GM21423 (cell line): Measurements from ENCODE around the gene TACC2.

ENCODE experiments used
- ATAC-seq: cut with Tn5 transposase; IDR thresholded peaks from one replicate; pipeline ENCODE4 v1.9.1; 2021; ENCODE audit warnings: mild to moderate bottlenecking, moderate library complexity; ENCODE audit not compliant: unreplicated experiment

TACC2 gene

GRCh38 chr10:122029499-122030199, 40.7 kb downstream of the TACC2 start:
- no peak for ATAC-seq

DNA sequence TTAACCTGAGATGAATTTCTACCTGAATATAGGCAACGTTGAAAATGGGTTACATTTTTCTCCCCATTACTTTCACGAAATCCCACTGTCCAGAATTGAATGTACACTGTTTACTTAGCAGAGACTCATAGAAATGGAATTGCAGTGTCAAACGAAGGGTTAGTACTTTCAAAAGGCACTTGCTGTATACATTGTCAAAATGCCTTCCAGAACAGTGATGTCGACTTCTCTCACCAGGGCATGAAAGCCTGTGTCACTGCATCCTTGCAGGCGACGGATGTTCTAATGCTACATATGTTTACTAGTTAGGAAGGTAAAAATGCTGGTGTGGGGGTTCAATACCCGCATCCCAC, 41.2 kb downstream of the TACC2 start:
- no peak for ATAC-seq

DNA sequence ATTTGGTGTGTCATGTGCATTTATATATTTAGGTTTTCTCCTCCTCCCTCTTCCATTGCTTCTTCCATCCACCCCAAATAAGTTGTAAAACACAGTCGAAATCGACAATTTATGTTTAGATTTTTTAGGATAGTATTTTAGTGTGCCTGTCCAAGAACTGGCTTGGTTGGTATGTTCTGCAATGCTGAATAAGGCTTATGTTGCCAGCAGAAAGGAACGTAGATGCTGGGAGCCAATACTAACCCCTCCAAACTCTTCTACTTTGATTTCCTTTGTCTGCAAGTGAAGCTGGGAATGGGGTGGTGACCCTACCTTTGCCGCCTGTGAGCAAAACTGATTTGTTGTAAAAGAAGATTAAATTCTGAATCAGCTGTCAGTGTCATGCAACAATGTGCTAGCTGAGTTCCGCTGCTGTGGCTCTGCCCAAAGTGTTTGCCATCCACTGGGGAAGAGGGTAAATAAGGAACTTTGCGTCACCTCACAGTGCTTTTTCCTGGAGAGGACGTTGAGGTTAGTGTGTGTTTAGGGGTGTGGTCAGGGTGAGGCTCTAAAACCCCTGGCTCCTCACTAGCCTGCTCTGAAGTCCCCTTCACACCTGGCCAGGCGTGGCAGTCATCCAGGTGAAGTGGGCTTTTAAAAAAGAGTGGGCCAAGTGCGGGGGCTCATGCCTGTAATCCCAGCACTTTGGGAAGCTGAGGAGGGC, 44.4 kb downstream of the TACC2 start:
- ATAC-seq: no peak

- no peak for ATAC-seq
Measured at GRCh38 chr10:122034149-122034756, 45.3 kb downstream of the TACC2 start.

DNA sequence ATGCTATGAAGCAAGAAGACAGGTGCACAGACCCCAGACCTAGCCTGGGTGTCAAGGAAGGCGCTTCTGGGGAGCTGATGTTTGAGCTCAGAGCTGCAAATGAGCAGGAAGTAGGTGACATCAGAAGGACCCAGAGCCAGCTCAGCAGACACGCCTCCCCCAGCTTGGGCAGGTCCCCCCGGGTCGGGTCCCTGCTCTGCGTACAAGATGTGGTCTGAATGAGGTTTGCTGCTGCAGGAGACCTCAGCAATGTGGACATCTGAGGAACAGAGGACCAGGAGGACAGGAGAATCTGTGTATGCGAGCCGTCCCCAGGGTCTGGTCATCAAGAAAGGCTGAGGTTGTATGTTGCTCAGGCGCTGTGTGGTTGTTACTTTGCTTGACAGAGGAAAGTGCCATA, 51.8 kb downstream of the TACC2 start:
- no peak for ATAC-seq

DNA sequence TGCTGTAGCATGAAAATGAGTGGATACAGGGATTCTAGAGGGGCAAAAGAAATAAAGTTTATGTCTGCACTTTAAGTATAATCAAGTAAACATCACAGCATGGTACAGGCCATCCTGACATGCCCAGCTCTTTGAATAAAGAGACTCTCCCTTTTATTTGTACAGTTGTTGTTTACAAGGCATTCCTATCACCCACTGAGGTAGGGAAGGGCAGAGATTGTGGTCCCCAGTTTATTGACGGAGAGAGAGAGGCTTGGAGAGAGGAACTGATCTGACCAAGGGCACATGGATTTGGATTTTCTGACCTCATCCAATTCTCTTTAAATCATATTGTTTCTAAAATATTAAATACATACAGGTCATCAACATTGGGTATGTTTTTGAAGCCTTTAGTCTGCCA, 53.9 kb downstream of the TACC2 start:
- no peak for ATAC-seq

GRCh38 chr10:122044045-122044661, 55.2 kb downstream of the TACC2 start:
- ATAC-seq: no peak

GRCh38 chr10:122044713-122045112, 55.8 kb downstream of the TACC2 start:
- ATAC-seq: no peak

DNA sequence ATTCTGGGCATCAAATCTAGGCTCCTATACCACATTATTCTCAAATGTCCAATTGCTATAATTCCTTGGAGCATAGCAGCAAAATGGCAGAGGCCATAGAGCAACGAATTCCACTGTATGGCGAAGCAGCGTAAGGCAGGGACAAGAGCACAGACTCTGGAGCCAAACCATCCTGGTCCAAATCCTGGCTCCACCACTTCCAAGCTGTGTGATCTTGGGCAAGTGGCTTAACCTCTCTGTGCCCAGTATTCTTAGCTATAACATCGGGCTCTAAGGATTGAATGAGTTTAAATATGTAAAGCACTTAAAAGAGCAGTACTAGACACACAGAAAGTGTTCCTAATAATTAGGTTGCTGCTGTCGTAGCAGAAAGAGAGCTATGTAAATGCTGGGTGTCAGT, 56.2 kb downstream of the TACC2 start:
- no peak for ATAC-seq

DNA sequence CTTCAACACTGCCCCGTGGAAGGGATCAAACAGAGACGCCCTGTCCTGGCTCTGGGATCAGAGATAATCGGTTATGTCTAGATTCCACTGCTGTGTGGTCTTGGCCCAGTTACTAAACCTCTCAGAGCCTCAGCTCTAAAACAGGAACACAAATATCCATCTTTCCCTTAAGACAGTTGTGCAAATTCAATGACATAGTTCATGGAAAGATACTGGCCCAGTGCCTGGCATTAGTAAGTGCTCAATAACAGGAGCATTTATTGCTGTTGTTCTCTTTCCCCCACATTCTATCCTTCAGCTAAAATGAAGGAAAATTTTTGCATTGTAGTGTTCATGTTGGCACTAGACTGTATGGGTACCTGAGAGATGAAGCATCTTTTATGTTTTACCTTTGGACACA, 58.6 kb downstream of the TACC2 start:
- no peak for ATAC-seq

DNA sequence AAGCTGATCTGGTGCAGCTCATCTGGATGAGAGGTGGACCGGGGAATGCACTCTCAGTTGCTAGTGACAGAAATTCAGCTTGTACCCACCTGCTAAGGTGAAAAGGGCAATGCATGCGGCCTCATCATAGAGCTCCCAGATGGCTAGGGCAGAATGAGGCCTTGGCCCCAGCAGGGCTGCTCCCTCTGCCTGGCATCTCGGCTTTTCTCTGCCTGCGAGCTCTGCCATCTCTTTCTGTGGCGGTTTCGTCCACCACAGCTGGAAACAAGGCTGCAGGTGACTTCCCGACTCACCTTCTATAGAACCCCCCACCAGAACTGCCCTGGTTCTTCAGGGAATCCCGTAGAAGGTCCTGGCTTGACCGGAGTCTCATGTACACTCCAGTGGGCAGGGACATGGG, 60.1 kb downstream of the TACC2 start:
- ATAC-seq: no peak

GRCh38 chr10:122050311-122050710, 61.3 kb downstream of the TACC2 start:
- ATAC-seq: no peak

- ATAC-seq: no peak
Measured at GRCh38 chr10:122050811-122051210, 61.8 kb downstream of the TACC2 start.

GRCh38 chr10:122051609-122052385, 62.8 kb downstream of the TACC2 start:
- ATAC-seq: no peak

- no peak for ATAC-seq
Measured at GRCh38 chr10:122052701-122053100, 63.7 kb downstream of the TACC2 start.

DNA sequence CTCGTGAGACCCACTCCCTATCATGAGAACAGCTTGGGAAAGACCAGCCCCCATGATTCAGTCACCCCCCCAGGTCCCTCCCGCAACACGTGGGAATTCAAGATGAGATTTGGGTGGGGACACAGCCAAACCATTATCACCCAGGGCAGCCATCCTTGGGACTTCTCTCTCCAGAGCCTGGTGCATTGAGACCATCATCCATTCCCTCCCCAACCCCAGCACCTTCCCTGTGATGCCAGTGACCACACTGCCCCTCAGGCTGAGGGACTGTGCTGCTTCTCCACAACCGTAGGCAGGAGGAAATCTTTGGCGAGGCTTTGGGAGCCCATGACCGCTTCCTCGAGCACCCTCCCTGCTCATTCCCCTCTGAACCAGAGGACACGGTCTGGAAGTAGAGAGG, 64.4 kb downstream of the TACC2 start:
- ATAC-seq: no peak

- no peak for ATAC-seq
Measured at GRCh38 chr10:122054048-122055025, 65.4 kb downstream of the TACC2 start.

- ATAC-seq: no peak
Measured at GRCh38 chr10:122055252-122055651, 66.3 kb downstream of the TACC2 start.

- ATAC-seq: no peak
Measured at GRCh38 chr10:122056431-122057094, 67.6 kb downstream of the TACC2 start.
